Measurements from ENCODE around the gene ITGA3. TPM values are rescaled to one million over a fixed set of nuclear protein-coding genes. Genes with fewer than 3 reads are reported as not detected.
A peak's percentile ranks its signal among the peaks of the same experiment; 100 is the strongest.

The ITGA3 gene
- polyA plus RNA-seq, 1 of the 3 experiments (the other 2 are of a cell fraction): 766 TPM

GRCh38 chr17:50088952-50089825 is 33.3 kb downstream of the ITGA3 start:
- WGBS (ENCODE audit: low lambda C conversion rate): 90% methylated on average over 23 of the region's 25 CpGs

GRCh38 chr17:50090071-50090470 is 34.2 kb downstream of the ITGA3 start:
- Histone ChIP-seq H3K4me2 (no peak overlapping the region), H3K79me2 (ENCODE audit: insufficient read depth) (peaks cover 26% of the 10 kb centered on the region), H3K27ac (ENCODE audit: low read depth in 2 of 2, low read length in 1 of 2) (peak overlapping the region in 1 of 2 experiments; percentile 64; a peak in 1 of 4 replicates), H4K20me1 (ENCODE audit: insufficient read depth) (peaks cover 74% of the 10 kb centered on the region), H3K9me3 (no peaks in the 10 kb centered on the region), H3K4me3 (ENCODE audit: low read depth in 2 of 2, low read length in 1 of 2) (no peak overlapping the region), H3K9ac (no peak overlapping the region), H3F3A (replicated peaks; ENCODE audit: insufficient read depth) (peaks cover 93% of the 10 kb centered on the region), H3K36me3 (replicated peaks in 1 of 2; ENCODE audit: control insufficient read depth in 1 of 2, insufficient read depth in 2 of 2, low read length in 1 of 2) (peaks cover 42 to 54% of the 10 kb centered on the region in 2 experiments), H3K4me1 (ENCODE audit: control insufficient read depth in 1 of 2, insufficient read depth in 2 of 2, low read depth in 1 of 2, low read length in 1 of 2) (peaks cover 3 to 4% of the 10 kb centered on the region in 2 experiments; a peak in 1 of 4 replicates), H3K9me2 (no peaks in the 10 kb centered on the region), H3K27me3 (ENCODE audit: insufficient read depth) (no peaks in the 10 kb centered on the region), H2AFZ (ENCODE audit: low read depth) (no peak overlapping the region)
- POLR2A ChIA-PET: interaction anchor here (2.4 kb wide), 1 partner anchor 71 kb away, joined by 8 read pairs; no protein-coding TSS in a partner anchor
- TF ChIP-seq POLR2AphosphoS5 (IDR thresholded peaks at IDR 0.05; ENCODE audit: low read depth, low read length) (peak; percentile 18; the same call in 1 of the 2 replicates), USF2 (IDR thresholded peaks at IDR 0.05; ENCODE audit: borderline replicate concordance, low read depth, low read length) (no peak), EP300 (IDR thresholded peaks at IDR 0.05; ENCODE audit: borderline replicate concordance in 1 of 2, low read depth in 1 of 2, low read length in 1 of 2) (no peak), IRF3 (IDR thresholded peaks at IDR 0.05; ENCODE audit: low read depth, low read length) (no peak), REST (IDR thresholded peaks at IDR 0.05; ENCODE audit: low read depth, low read length) (no peak)
- CTCF ChIA-PET: interaction anchor here (1.0 to 9.3 kb wide), 4 partner anchors 10 to 71 kb away, joined by 3 to 221 read pairs (median 6); no protein-coding TSS in a partner anchor
- WGBS (ENCODE audit: low lambda C conversion rate): 96% methylated on average over 6 of the region's 6 CpGs
- DNase-seq: no peak

More at GRCh38 chr17:50088952-50089825, 33.3 kb downstream of the ITGA3 start:
- Histone ChIP-seq H2AFZ (ENCODE audit: low read depth) (no peak overlapping the region), H3K27me3 (ENCODE audit: insufficient read depth) (no peaks in the 10 kb centered on the region), H3K27ac (ENCODE audit: low read depth in 2 of 2, low read length in 1 of 2) (peak overlapping the region in 1 of 2 experiments; percentile 32; a peak in 2 of 4 replicates), H3K9me2 (no peaks in the 10 kb centered on the region), H3F3A (replicated peaks; ENCODE audit: insufficient read depth) (peaks cover 94% of the 10 kb centered on the region), H3K79me2 (ENCODE audit: insufficient read depth) (peaks cover 26% of the 10 kb centered on the region), H3K4me1 (ENCODE audit: control insufficient read depth in 1 of 2, insufficient read depth in 2 of 2, low read depth in 1 of 2, low read length in 1 of 2) (no peaks in the 10 kb centered on the region), H3K4me3 (ENCODE audit: low read depth in 2 of 2, low read length in 1 of 2) (no peak overlapping the region), H3K9ac (no peak overlapping the region), H4K20me1 (ENCODE audit: insufficient read depth) (peaks cover 83% of the 10 kb centered on the region), H3K36me3 (replicated peaks in 1 of 2; ENCODE audit: control insufficient read depth in 1 of 2, insufficient read depth in 2 of 2, low read length in 1 of 2) (peaks cover 46 to 62% of the 10 kb centered on the region in 2 experiments), H3K9me3 (no peaks in the 10 kb centered on the region), H3K4me2 (no peak overlapping the region)
- TF ChIP-seq ELF1 (IDR thresholded peaks at IDR 0.05) (no peak), MXI1 (IDR thresholded peaks at IDR 0.05; ENCODE audit: low read depth, low read length) (no peak), JUND (IDR thresholded peaks at IDR 0.05) (no peak), PBX3 (IDR thresholded peaks at IDR 0.05) (no peak), SMC3 (IDR thresholded peaks at IDR 0.05; ENCODE audit: low read depth, low read length) (no peak), GATA2 (CRISPR knock-in tag; IDR thresholded peaks at IDR 0.05) (no peak), FOXJ3 (CRISPR knock-in tag; IDR thresholded peaks at IDR 0.05) (no peak), EZH2phosphoT487 (IDR thresholded peaks at IDR 0.05; ENCODE audit: borderline replicate concordance, low read depth) (no peak), TEAD4 (IDR thresholded peaks at IDR 0.05; ENCODE audit: borderline replicate concordance, insufficient read depth) (no peak), EP300 (IDR thresholded peaks at IDR 0.05; ENCODE audit: borderline replicate concordance in 1 of 2, low read depth in 1 of 2, low read length in 1 of 2) (no peak)
- POLR2A ChIA-PET: no interaction called here
- CTCF ChIA-PET: interaction anchor here (2.5 to 9.3 kb wide), 5 partner anchors 11 to 59 kb away, joined by 20 to 353 read pairs (median 73); partner anchors contain the start of gene ITGA3
- no peak for DNase-seq
